ENCODE data around the gene RPL13. TPM values are rescaled to one million over a fixed set of nuclear protein-coding genes. Genes with fewer than 3 reads are reported as not detected.

Gene RPL13
- total and polyA plus RNA-seq, 10 donors = 2,154 to 16,278 (median 6,788) TPM

DNA sequence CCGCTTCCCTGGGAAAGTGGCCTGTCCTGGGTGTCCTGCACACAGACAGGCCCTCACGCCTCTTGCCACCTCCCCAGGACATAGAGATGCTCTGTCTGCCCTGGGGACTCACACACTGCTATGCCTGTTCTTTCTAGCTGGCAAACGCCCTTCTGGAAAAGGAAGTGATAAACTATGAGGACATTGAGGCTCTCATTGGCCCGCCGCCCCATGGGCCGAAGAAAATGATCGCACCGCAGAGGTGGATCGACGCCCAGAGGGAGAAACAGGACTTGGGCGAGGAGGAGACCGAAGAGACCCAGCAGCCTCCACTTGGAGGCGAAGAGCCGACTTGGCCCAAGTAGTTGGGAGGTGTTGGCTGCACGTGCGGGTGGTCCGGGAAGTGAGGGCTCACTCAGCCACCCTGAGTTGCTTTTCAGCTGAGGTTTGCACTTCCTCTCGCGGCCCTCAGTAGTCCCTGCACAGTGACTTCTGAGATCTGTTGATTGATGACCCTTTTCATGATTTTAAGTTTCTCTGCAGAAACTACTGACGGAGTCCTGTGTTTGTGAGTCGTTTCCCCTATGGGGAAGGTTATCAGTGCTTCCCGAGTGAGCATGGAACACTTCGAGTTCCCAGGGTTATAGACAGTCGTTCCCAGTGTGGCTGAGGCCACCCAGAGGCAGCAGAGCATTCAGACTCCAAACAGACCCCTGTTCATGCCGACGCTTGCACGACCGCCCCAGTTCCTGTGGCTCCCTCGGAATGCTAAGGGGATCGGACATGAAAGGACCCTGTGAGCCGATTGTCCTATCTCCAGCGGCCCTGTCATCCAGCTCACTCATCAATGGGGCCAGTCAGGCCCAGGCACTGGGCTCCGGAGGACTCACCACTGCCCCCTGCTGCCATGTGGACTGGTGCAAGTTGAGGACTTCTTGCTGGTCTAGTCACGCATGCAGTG is 3.5 kb upstream of the RPL13 start:
- H3K36me3 ChIP-seq = peaks cover 0 to 63% (median 46%) of the 10 kb centered on the region in 6 donors
- no peaks in the 10 kb centered on the region for H3K27me3 ChIP-seq (replicated peaks in 1 of 7)
- no peaks in the 10 kb centered on the region for H3K9me3 ChIP-seq
- DNase-seq = peak; percentile 93
- no peak overlapping the region for H3K4me3 ChIP-seq
- peak overlapping the region in 1 of 8 donors; percentile 28 for H3K27ac ChIP-seq
- TF ChIP-seq POLR2AphosphoS5 (IDR thresholded peaks at IDR 0.05) = peak; percentile 49 to 60 (median 52)
- TF ChIP-seq POLR2A (IDR thresholded peaks at IDR 0.05) = no peak
- TF ChIP-seq, protein P1, sequence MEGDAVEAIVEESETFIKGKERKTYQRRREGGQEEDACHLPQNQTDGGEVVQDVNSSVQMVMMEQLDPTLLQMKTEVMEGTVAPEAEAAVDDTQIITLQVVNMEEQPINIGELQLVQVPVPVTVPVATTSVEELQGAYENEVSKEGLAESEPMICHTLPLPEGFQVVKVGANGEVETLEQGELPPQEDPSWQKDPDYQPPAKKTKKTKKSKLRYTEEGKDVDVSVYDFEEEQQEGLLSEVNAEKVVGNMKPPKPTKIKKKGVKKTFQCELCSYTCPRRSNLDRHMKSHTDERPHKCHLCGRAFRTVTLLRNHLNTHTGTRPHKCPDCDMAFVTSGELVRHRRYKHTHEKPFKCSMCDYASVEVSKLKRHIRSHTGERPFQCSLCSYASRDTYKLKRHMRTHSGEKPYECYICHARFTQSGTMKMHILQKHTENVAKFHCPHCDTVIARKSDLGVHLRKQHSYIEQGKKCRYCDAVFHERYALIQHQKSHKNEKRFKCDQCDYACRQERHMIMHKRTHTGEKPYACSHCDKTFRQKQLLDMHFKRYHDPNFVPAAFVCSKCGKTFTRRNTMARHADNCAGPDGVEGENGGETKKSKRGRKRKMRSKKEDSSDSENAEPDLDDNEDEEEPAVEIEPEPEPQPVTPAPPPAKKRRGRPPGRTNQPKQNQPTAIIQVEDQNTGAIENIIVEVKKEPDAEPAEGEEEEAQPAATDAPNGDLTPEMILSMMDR (IDR thresholded peaks at IDR 0.05 in 8 of 11, conservative IDR thresholded peaks at IDR 0.05 in 3 of 11) = peak in 10 of 11 experiments; percentile 65 to 88 (median 78)
- WGBS, 5 donors = 54 to 65% (median 57%) methylated on average over 30 to 34 of the region's 34 CpGs
- peaks cover 5 to 47% (median 31%) of the 10 kb centered on the region in 6 donors for H3K4me1 ChIP-seq
- intact Hi-C loops (cut with DNase I; ENCODE audit: low total_unique reads) = loop anchor here (5.0 kb wide), 1 partner anchor 225 kb away; no protein-coding TSS in a partner anchor

DNA sequence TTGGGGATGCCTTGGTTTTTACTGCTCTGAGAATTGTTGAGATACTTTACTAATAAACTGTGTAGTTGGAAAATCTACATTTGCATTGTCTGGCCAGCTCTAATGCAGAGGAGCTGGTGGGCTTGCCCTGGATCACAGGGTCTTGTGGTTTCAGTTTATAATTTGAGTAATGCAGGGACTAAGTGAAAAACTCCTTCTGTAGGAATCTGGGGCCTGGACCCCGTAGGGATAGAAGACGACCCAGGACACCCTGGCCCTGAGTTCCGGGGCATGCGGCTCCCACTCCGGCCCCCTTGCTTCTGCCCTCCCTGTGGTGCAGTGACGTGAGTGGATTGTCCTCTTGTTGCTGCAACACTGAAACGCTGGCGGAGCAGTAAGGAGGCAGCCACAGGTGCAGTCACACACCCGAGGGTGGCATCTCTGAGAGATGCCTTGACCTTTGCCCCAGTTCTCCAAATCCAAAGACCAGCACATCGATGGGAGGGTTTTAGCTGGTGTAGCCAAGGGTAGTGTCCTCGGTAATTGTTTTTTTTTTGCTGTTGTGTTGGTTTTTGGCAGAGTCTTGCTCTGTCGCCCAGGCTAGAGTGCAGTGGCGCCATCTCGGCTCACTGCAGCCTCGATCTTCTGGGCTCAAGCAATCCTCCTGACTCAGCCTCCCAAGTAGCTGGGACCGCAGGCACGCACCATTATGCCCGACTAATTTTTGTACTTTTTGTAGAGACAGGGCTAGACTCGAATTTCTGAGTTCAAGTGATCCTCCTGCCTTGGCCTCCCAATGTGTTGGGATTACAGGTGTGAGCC is 2.6 kb upstream of the RPL13 start:
- WGBS, 5 donors = 84 to 93% (median 88%) methylated on average over 19 of the region's 19 CpGs
- peaks cover 0 to 63% (median 47%) of the 10 kb centered on the region in 6 donors for H3K36me3 ChIP-seq
- no peaks in the 10 kb centered on the region for H3K27me3 ChIP-seq (replicated peaks in 1 of 7)
- H3K9me3 ChIP-seq = no peaks in the 10 kb centered on the region
- H3K4me3 ChIP-seq = no peak overlapping the region
- intact Hi-C loops (cut with DNase I; ENCODE audit: low total_unique reads) = loop anchor here (5.0 kb wide), 1 partner anchor 226 kb away; no protein-coding TSS in a partner anchor
- H3K4me1 ChIP-seq = peaks cover 12 to 56% (median 39%) of the 10 kb centered on the region in 6 donors
- DNase-seq = no peak
- TF ChIP-seq, protein P1 (IDR thresholded peaks at IDR 0.05 in 8 of 11, conservative IDR thresholded peaks at IDR 0.05 in 3 of 11) = peak in 5 of 11 experiments; percentile 5 to 41 (median 32)
- TF ChIP-seq POLR2A (IDR thresholded peaks at IDR 0.05) (no peak), POLR2AphosphoS5 (IDR thresholded peaks at IDR 0.05) (no peak)
- H3K27ac ChIP-seq = peak overlapping the region in 1 of 8 donors; percentile 28

DNA sequence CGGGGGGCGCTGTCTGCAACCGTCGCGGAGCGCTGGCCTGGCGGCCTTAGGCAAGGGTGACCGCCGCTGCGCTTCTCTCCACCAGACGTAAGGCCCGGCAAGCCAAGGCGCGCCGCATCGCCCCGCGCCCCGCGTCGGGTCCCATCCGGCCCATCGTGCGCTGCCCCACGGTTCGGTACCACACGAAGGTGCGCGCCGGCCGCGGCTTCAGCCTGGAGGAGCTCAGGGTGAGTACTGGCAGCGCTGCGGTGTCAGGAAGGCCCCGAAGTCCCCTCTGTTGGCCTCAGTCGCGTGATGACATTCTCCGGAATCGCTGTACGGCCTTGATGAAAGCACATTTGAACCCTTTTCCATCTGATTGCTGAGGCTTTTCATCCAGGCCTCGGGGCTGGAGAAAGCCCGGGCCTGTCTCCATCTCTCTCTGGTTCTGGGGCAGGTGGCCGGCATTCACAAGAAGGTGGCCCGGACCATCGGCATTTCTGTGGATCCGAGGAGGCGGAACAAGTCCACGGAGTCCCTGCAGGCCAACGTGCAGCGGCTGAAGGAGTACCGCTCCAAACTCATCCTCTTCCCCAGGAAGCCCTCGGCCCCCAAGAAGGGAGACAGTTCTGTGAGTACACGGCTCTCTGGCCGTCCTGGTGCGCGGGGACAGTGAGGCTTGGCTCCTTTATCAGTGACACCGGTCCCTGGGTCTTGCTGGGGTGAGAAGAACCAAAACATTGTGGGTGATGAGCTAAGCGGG is 831 bp downstream of the RPL13 start:
- H3K27ac ChIP-seq = peak overlapping the region; percentile 91 to 99 (median 97)
- no peaks in the 10 kb centered on the region for H3K27me3 ChIP-seq (replicated peaks in 1 of 7)
- H3K4me3 ChIP-seq = peak overlapping the region; percentile 72 to 97 (median 80)
- TF ChIP-seq, protein P1 (IDR thresholded peaks at IDR 0.05 in 8 of 11, conservative IDR thresholded peaks at IDR 0.05 in 3 of 11) = no peak
- TF ChIP-seq POLR2AphosphoS5 (IDR thresholded peaks at IDR 0.05) = no peak
- no peak for TF ChIP-seq POLR2A (IDR thresholded peaks at IDR 0.05)
- intact Hi-C loops (cut with DNase I; ENCODE audit: low total_unique reads) = no loop called here
- WGBS, 5 donors = 4 to 10% (median 5%) methylated on average over 17 to 58 of the region's 58 CpGs
- peak; percentile 91 for DNase-seq
- H3K36me3 ChIP-seq = peaks cover 0 to 50% (median 36%) of the 10 kb centered on the region in 6 donors
- H3K4me1 ChIP-seq = peaks cover 27 to 89% (median 74%) of the 10 kb centered on the region in 6 donors
- H3K9me3 ChIP-seq = no peaks in the 10 kb centered on the region
